ENCODE results near the gene KRT82. TPM values are rescaled to one million over a fixed set of nuclear protein-coding genes. Genes with fewer than 3 reads are reported as not detected.
A peak's percentile ranks its signal among the peaks of the same experiment; 100 is the strongest.

KRT82 gene
- total and polyA plus RNA-seq, 4 donors: not detected

DNA sequence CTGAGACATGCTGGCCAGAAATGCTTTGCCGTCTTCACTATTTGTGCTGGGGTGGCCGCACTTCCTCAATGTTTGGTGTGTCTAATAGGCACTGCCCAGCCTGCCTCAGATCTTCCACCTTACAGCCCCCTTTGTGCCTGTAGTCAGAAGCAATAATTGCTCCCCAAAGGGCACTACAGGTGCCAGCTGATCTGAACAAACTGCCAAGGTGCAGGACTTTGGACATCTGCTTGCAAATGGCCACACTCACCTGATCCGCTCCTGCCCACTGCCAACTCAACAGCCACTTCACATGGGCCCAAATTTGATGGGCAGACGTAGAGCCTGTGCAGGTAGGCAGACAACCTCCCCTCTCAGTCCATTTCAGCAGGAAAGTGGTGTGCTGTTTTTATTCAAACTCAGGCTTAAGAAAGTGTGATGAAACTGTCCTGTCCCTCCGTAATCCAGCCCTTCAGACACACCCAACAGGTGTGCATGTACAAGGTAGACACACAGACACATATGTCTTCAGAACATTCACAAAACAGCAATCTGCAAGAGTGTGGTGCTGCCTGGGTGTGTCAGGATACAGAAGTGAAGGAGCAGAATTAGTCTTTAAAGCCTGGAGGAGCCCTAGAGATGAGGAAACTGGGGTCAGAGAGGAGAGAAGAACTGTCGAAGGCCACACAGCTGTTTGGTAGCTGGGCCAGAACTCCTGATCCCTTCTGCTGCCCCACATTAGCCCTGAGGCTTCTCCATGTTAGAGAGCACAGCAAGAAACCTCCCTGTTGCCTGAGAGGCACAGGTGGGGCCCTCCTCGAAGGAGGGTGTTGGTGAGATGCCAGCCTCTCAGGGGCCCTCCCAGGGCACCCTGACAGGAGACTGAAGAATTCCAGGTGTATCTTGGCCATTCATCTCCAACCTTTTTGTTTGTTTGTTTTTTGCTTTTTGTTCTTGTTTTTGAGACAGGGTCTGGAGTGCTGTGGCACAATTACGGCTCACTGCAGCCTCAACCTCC, 32.5 kb upstream of the KRT82 start:
- DNase-seq (ENCODE audit: low spot score): peak; percentile 13
- 83% methylated on average over 8 of the region's 8 CpGs for WGBS
- H3K9ac ChIP-seq (ENCODE audit: low read depth in 1 of 2, low read length in 2 of 2): no peak overlapping the region
- peaks cover 0 to 6% (median 0%) of the 10 kb centered on the region in 4 donors for H3K27me3 ChIP-seq (ENCODE audit: control insufficient read depth in 4 of 4, insufficient read depth in 4 of 4, low read length in 3 of 4)
- H3K9me3 ChIP-seq (ENCODE audit: control insufficient read depth in 4 of 4, low read length in 3 of 4): no peaks in the 10 kb centered on the region
- no peak overlapping the region for H3K4me3 ChIP-seq (ENCODE audit: low read depth in 1 of 3, low read length in 3 of 3)
- no peaks in the 10 kb centered on the region for H3K4me1 ChIP-seq (ENCODE audit: control insufficient read depth in 4 of 4, insufficient read depth in 4 of 4, low read length in 3 of 4)
- TF ChIP-seq FOXA1 (IDR thresholded peaks at IDR 0.05) (no peak), YY1 (IDR thresholded peaks at IDR 0.05) (no peak), TAF1 (conservative IDR thresholded peaks at IDR 0.05) (no peak), NR2F2 (IDR thresholded peaks at IDR 0.05) (no peak), FOXA2 (IDR thresholded peaks at IDR 0.05) (no peak)
- TF ChIP-seq, protein P1, sequence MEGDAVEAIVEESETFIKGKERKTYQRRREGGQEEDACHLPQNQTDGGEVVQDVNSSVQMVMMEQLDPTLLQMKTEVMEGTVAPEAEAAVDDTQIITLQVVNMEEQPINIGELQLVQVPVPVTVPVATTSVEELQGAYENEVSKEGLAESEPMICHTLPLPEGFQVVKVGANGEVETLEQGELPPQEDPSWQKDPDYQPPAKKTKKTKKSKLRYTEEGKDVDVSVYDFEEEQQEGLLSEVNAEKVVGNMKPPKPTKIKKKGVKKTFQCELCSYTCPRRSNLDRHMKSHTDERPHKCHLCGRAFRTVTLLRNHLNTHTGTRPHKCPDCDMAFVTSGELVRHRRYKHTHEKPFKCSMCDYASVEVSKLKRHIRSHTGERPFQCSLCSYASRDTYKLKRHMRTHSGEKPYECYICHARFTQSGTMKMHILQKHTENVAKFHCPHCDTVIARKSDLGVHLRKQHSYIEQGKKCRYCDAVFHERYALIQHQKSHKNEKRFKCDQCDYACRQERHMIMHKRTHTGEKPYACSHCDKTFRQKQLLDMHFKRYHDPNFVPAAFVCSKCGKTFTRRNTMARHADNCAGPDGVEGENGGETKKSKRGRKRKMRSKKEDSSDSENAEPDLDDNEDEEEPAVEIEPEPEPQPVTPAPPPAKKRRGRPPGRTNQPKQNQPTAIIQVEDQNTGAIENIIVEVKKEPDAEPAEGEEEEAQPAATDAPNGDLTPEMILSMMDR (IDR thresholded peaks at IDR 0.05; ENCODE audit: low read depth, low read length, missing input control): no peak
- TF ChIP-seq, protein P2, sequence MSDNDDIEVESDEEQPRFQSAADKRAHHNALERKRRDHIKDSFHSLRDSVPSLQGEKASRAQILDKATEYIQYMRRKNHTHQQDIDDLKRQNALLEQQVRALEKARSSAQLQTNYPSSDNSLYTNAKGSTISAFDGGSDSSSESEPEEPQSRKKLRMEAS (IDR thresholded peaks at IDR 0.05): no peak
- no peak overlapping the region for H3K27ac ChIP-seq (ENCODE audit: low read depth in 1 of 2, low read length in 2 of 2)
- H3K36me3 ChIP-seq (ENCODE audit: control insufficient read depth in 4 of 4, insufficient read depth in 3 of 4, low read depth in 1 of 4, low read length in 3 of 4): no peaks in the 10 kb centered on the region

GRCh38 chr12:52437508-52437907, 31.4 kb upstream of the KRT82 start:
- Histone ChIP-seq H3K9me3 (ENCODE audit: control insufficient read depth in 4 of 4, low read length in 3 of 4) (no peaks in the 10 kb centered on the region), H3K27ac (ENCODE audit: low read depth in 1 of 2, low read length in 2 of 2) (no peak overlapping the region), H3K4me1 (ENCODE audit: control insufficient read depth in 4 of 4, insufficient read depth in 4 of 4, low read length in 3 of 4) (no peaks in the 10 kb centered on the region), H3K4me3 (ENCODE audit: low read depth in 1 of 3, low read length in 3 of 3) (no peak overlapping the region), H3K27me3 (ENCODE audit: control insufficient read depth in 4 of 4, insufficient read depth in 4 of 4, low read length in 3 of 4) (peaks cover 0 to 6% (median 0%) of the 10 kb centered on the region in 4 donors), H3K9ac (ENCODE audit: low read depth in 1 of 2, low read length in 2 of 2) (no peak overlapping the region), H3K36me3 (ENCODE audit: control insufficient read depth in 4 of 4, insufficient read depth in 3 of 4, low read depth in 1 of 4, low read length in 3 of 4) (no peaks in the 10 kb centered on the region)
- WGBS: 82% methylated on average over 9 of the region's 9 CpGs
- TF ChIP-seq TAF1 (conservative IDR thresholded peaks at IDR 0.05): no peak
- TF ChIP-seq GABPA (IDR thresholded peaks at IDR 0.05 in 1 of 2, conservative IDR thresholded peaks at IDR 0.05 in 1 of 2): no peak
- no peak for TF ChIP-seq FOXA2 (IDR thresholded peaks at IDR 0.05)
- no peak for TF ChIP-seq NR2F2 (IDR thresholded peaks at IDR 0.05)
- TF ChIP-seq, protein P3, sequence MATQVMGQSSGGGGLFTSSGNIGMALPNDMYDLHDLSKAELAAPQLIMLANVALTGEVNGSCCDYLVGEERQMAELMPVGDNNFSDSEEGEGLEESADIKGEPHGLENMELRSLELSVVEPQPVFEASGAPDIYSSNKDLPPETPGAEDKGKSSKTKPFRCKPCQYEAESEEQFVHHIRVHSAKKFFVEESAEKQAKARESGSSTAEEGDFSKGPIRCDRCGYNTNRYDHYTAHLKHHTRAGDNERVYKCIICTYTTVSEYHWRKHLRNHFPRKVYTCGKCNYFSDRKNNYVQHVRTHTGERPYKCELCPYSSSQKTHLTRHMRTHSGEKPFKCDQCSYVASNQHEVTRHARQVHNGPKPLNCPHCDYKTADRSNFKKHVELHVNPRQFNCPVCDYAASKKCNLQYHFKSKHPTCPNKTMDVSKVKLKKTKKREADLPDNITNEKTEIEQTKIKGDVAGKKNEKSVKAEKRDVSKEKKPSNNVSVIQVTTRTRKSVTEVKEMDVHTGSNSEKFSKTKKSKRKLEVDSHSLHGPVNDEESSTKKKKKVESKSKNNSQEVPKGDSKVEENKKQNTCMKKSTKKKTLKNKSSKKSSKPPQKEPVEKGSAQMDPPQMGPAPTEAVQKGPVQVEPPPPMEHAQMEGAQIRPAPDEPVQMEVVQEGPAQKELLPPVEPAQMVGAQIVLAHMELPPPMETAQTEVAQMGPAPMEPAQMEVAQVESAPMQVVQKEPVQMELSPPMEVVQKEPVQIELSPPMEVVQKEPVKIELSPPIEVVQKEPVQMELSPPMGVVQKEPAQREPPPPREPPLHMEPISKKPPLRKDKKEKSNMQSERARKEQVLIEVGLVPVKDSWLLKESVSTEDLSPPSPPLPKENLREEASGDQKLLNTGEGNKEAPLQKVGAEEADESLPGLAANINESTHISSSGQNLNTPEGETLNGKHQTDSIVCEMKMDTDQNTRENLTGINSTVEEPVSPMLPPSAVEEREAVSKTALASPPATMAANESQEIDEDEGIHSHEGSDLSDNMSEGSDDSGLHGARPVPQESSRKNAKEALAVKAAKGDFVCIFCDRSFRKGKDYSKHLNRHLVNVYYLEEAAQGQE (IDR thresholded peaks at IDR 0.05): no peak
- no peak for TF ChIP-seq ATF3 (IDR thresholded peaks at IDR 0.05)
- TF ChIP-seq, protein P1 (IDR thresholded peaks at IDR 0.05; ENCODE audit: low read depth, low read length, missing input control): no peak
- no peak for TF ChIP-seq JUND (IDR thresholded peaks at IDR 0.05)
- TF ChIP-seq FOXA1 (IDR thresholded peaks at IDR 0.05): no peak
- TF ChIP-seq EGR1 (IDR thresholded peaks at IDR 0.05; ENCODE audit: low read depth in 2 of 2): no peak
- TF ChIP-seq SP1 (IDR thresholded peaks at IDR 0.05): no peak
- no peak for TF ChIP-seq RXRA (IDR thresholded peaks at IDR 0.05)
- TF ChIP-seq, protein P2 (IDR thresholded peaks at IDR 0.05): no peak
- no peak for TF ChIP-seq HNF4G (IDR thresholded peaks at IDR 0.05)
- no peak for TF ChIP-seq RAD21 (IDR thresholded peaks at IDR 0.05)
- TF ChIP-seq ZBTB33 (IDR thresholded peaks at IDR 0.05): no peak
- no peak for TF ChIP-seq HNF4A (conservative IDR thresholded peaks at IDR 0.05)
- TF ChIP-seq YY1 (IDR thresholded peaks at IDR 0.05): no peak
- no peak for DNase-seq (ENCODE audit: low spot score)

Measured in liver (tissue), 9 donors.